Ovary (tissue), 3 donors: Measurements from ENCODE around the gene LPCAT3.

Experiments
- CTCF ChIP-seq, 3 donors: fragments of 450-650 bp in 2 of 3; fragments of 200-600 bp in 1 of 3; IDR thresholded peaks; one replicate each; pipeline versions ENCODE4 v1.5.1 to v1.8.0; 2016 to 2022; ENCODE audit warnings: antibody characterized with exemption in 3 of 3, mild to moderate bottlenecking in 1 of 3
- EP300 ChIP-seq: sonication (generic); formaldehyde crosslinking; IDR thresholded peaks from one replicate; pipeline ENCODE4 v1.6.1; 2017; ENCODE audit warnings: antibody characterized with exemption
- donor health status: DM: no; HTN: no; CAD: no.

DNA sequence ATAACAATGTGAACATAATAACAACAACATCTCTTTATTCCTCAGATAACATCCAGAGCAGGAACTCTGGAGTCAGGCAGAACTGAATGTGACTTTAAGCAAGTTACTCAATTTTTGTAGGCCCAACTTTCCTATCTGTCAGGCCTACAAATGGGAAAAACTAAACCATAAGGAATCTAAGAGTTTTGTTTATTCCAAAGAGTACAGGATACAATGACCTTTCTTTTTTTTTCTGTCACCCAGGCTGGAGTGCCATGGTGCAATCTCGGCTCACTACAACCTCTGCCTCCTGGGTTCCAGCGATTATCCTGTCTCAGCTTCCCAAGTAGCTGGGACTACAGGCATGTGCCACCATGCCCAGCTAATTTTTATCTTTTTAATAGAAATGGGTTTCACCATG, 9.4 kb downstream of the LPCAT3 start:
- TF ChIP-seq CTCF (IDR thresholded peaks at IDR 0.05) (no peak), EP300 (no peak)
